Measurements from ENCODE around the gene SIGLEC6.

- TF ChIP-seq, protein P1, sequence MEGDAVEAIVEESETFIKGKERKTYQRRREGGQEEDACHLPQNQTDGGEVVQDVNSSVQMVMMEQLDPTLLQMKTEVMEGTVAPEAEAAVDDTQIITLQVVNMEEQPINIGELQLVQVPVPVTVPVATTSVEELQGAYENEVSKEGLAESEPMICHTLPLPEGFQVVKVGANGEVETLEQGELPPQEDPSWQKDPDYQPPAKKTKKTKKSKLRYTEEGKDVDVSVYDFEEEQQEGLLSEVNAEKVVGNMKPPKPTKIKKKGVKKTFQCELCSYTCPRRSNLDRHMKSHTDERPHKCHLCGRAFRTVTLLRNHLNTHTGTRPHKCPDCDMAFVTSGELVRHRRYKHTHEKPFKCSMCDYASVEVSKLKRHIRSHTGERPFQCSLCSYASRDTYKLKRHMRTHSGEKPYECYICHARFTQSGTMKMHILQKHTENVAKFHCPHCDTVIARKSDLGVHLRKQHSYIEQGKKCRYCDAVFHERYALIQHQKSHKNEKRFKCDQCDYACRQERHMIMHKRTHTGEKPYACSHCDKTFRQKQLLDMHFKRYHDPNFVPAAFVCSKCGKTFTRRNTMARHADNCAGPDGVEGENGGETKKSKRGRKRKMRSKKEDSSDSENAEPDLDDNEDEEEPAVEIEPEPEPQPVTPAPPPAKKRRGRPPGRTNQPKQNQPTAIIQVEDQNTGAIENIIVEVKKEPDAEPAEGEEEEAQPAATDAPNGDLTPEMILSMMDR (IDR thresholded peaks at IDR 0.05), result no peak
- TF ChIP-seq TEAD4 (CRISPR knock-in tag; IDR thresholded peaks at IDR 0.05), result no peak
- TF ChIP-seq USF2 (CRISPR knock-in tag; IDR thresholded peaks at IDR 0.05), result no peak
- TF ChIP-seq TEAD1 (CRISPR knock-in tag; IDR thresholded peaks at IDR 0.05), result no peak
- TF ChIP-seq NFE2L1 (CRISPR knock-in tag; IDR thresholded peaks at IDR 0.05), result no peak
- no peak for TF ChIP-seq FOXK1 (CRISPR knock-in tag; IDR thresholded peaks at IDR 0.05)
- no peak for TF ChIP-seq E2F4 (CRISPR knock-in tag; IDR thresholded peaks at IDR 0.05; ENCODE audit: borderline replicate concordance, low read depth)
- TF ChIP-seq, protein P2, sequence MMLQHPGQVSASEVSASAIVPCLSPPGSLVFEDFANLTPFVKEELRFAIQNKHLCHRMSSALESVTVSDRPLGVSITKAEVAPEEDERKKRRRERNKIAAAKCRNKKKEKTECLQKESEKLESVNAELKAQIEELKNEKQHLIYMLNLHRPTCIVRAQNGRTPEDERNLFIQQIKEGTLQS (CRISPR knock-in tag; conservative IDR thresholded peaks at IDR 0.05), result no peak
Observed at GRCh38 chr19:51507640-51508058, 23.8 kb downstream of the SIGLEC6 start.

Measured in WTC11 (cell line).